Measurements from ENCODE around the gene PPARD. TPM values are rescaled to one million over a fixed set of nuclear protein-coding genes. Genes with fewer than 3 reads are reported as not detected.
"Not testable (repeated sequence)": the region's sequence is repeated elsewhere in the genome, so short reads cannot be mapped to it uniquely, and the experiment has no call there.

PPARD gene
- total and polyA plus RNA-seq, 2 experiments from 2014 or later: 9.1 to 20.4 TPM

- H3K9me3 ChIP-seq (ENCODE audit: low read depth); H3K4me3 ChIP-seq; H4K20me1 ChIP-seq (ENCODE audit: insufficient read depth, poor library complexity, severe bottlenecking); H3K9me2 ChIP-seq (replicated peaks; ENCODE audit: insufficient read depth); H3K79me2 ChIP-seq; H3K36me3 ChIP-seq (replicated peaks; ENCODE audit: insufficient read depth, low read depth); H3K27me3 ChIP-seq; H3K4me2 ChIP-seq; H3K4me1 ChIP-seq (ENCODE audit: insufficient read depth); H2AFZ ChIP-seq; DNase-seq (ENCODE audit: low spot score); H3K27ac ChIP-seq: not testable (repeated sequence)
- WGBS (ENCODE audit: low lambda C conversion rate, missing lambda C conversion rate): 98% methylated on average over 2 of the region's 2 CpGs
Observed at GRCh38 chr6:35308543-35308942, 33.8 kb upstream of the PPARD start.

GRCh38 chr6:35309611-35310264 lies 32.6 kb upstream of the PPARD start:
- Histone ChIP-seq H3K4me3 (no peak overlapping the region), H4K20me1 (ENCODE audit: insufficient read depth, poor library complexity, severe bottlenecking) (no peaks in the 10 kb centered on the region), H3K4me2 (no peak overlapping the region), H3K36me3 (replicated peaks; ENCODE audit: insufficient read depth, low read depth) (no peaks in the 10 kb centered on the region), H3K79me2 (no peaks in the 10 kb centered on the region), H2AFZ (no peak overlapping the region), H3K4me1 (ENCODE audit: insufficient read depth) (no peaks in the 10 kb centered on the region), H3K9me3 (ENCODE audit: low read depth) (no peaks in the 10 kb centered on the region), H3K27ac (no peak overlapping the region), H3K27me3 (no peaks in the 10 kb centered on the region), H3K9me2 (replicated peaks; ENCODE audit: insufficient read depth) (no peaks in the 10 kb centered on the region)
- 94% methylated on average over 9 of the region's 9 CpGs for WGBS (ENCODE audit: low lambda C conversion rate, missing lambda C conversion rate)
- TF ChIP-seq EZH2phosphoT487 (IDR thresholded peaks at IDR 0.05; ENCODE audit: low read depth, severe bottlenecking, unreplicated experiment) (no peak), EZH2 (IDR thresholded peaks at IDR 0.05; ENCODE audit: borderline replicate concordance) (no peak), CTCF (IDR thresholded peaks at IDR 0.05; ENCODE audit: poor library complexity) (no peak)
- DNase-seq (ENCODE audit: low spot score): no peak

GRCh38 chr6:35310265-35310831 lies 32.0 kb upstream of the PPARD start:
- H3K27me3 ChIP-seq: no peaks in the 10 kb centered on the region
- H3K27ac ChIP-seq: no peak overlapping the region
- WGBS (ENCODE audit: low lambda C conversion rate, missing lambda C conversion rate): 81% methylated on average over 6 of the region's 6 CpGs
- H3K4me2 ChIP-seq: no peak overlapping the region
- no peaks in the 10 kb centered on the region for H4K20me1 ChIP-seq (ENCODE audit: insufficient read depth, poor library complexity, severe bottlenecking)
- H3K4me3 ChIP-seq: no peak overlapping the region
- no peaks in the 10 kb centered on the region for H3K9me2 ChIP-seq (replicated peaks; ENCODE audit: insufficient read depth)
- no peaks in the 10 kb centered on the region for H3K4me1 ChIP-seq (ENCODE audit: insufficient read depth)
- no peaks in the 10 kb centered on the region for H3K36me3 ChIP-seq (replicated peaks; ENCODE audit: insufficient read depth, low read depth)
- no peak overlapping the region for H2AFZ ChIP-seq
- no peak for TF ChIP-seq CTCF (IDR thresholded peaks at IDR 0.05; ENCODE audit: poor library complexity)
- TF ChIP-seq EZH2 (IDR thresholded peaks at IDR 0.05; ENCODE audit: borderline replicate concordance): no peak
- no peak for TF ChIP-seq EZH2phosphoT487 (IDR thresholded peaks at IDR 0.05; ENCODE audit: low read depth, severe bottlenecking, unreplicated experiment)
- no peaks in the 10 kb centered on the region for H3K79me2 ChIP-seq
- DNase-seq (ENCODE audit: low spot score): no peak
- H3K9me3 ChIP-seq (ENCODE audit: low read depth): no peaks in the 10 kb centered on the region

GRCh38 chr6:35311390-35312075 lies 30.8 kb upstream of the PPARD start:
- H3K27me3 ChIP-seq: no peaks in the 10 kb centered on the region
- no peaks in the 10 kb centered on the region for H3K9me3 ChIP-seq (ENCODE audit: low read depth)
- H2AFZ ChIP-seq: no peak overlapping the region
- H4K20me1 ChIP-seq (ENCODE audit: insufficient read depth, poor library complexity, severe bottlenecking): no peaks in the 10 kb centered on the region
- DNase-seq (ENCODE audit: low spot score): no peak
- no peak overlapping the region for H3K4me2 ChIP-seq
- H3K27ac ChIP-seq: no peak overlapping the region
- H3K36me3 ChIP-seq (replicated peaks; ENCODE audit: insufficient read depth, low read depth): no peaks in the 10 kb centered on the region
- TF ChIP-seq CTCF (IDR thresholded peaks at IDR 0.05; ENCODE audit: poor library complexity): no peak
- TF ChIP-seq EZH2phosphoT487 (IDR thresholded peaks at IDR 0.05; ENCODE audit: low read depth, severe bottlenecking, unreplicated experiment): no peak
- TF ChIP-seq EZH2 (IDR thresholded peaks at IDR 0.05; ENCODE audit: borderline replicate concordance): no peak
- no peaks in the 10 kb centered on the region for H3K79me2 ChIP-seq
- no peaks in the 10 kb centered on the region for H3K9me2 ChIP-seq (replicated peaks; ENCODE audit: insufficient read depth)
- H3K4me3 ChIP-seq: no peak overlapping the region
- 89% methylated on average over 6 of the region's 6 CpGs for WGBS (ENCODE audit: low lambda C conversion rate, missing lambda C conversion rate)
- no peaks in the 10 kb centered on the region for H3K4me1 ChIP-seq (ENCODE audit: insufficient read depth)
